Mesenchymal stem cell (in vitro differentiated cells and primary cell): ENCODE results near the gene GABBR2.

ENCODE experiments used
- DNase-seq: peaks from one replicate; pipeline ENCODE4 v3.0.0-alpha.2; 2013
- H2AFZ ChIP-seq: one replicate; pipeline ENCODE4 v1.6.1; 2013; ENCODE audit warnings: low read depth, mild to moderate bottlenecking, control low read depth, inconsistent platforms, low read length, moderate library complexity
- H2AK5ac ChIP-seq: 2 replicates; pipeline ENCODE4 v1.6.1; 2013; ENCODE audit warnings: low read length, moderate library complexity, mild to moderate bottlenecking, inconsistent platforms; ENCODE audit not compliant: severe bottlenecking
- H2BK120ac ChIP-seq: one replicate; pipeline ENCODE4 v1.6.1; 2013; ENCODE audit warnings: low read depth, mild to moderate bottlenecking, inconsistent platforms, low read length, moderate library complexity
- H2BK12ac ChIP-seq, 2 experiments: one replicate each; pipeline ENCODE4 v1.6.1; 2013; ENCODE audit warnings: inconsistent platforms in 2 of 2, low read length in 2 of 2, mild to moderate bottlenecking in 2 of 2, moderate library complexity in 2 of 2, control low read depth in 1 of 2
- H2BK15ac ChIP-seq: one replicate; pipeline ENCODE4 v1.6.1; 2013; ENCODE audit warnings: mild to moderate bottlenecking, low read depth, inconsistent platforms; ENCODE audit not compliant: poor library complexity, severe bottlenecking
- H2BK5ac ChIP-seq: 2 replicates; pipeline ENCODE4 v1.6.1; 2013; ENCODE audit warnings: low read depth, mild to moderate bottlenecking, low read length, control low read depth, inconsistent platforms; ENCODE audit not compliant: poor library complexity, severe bottlenecking
- H3K14ac ChIP-seq, 2 experiments: one replicate each; pipeline ENCODE4 v1.6.1; 2013; ENCODE audit warnings: inconsistent platforms in 2 of 2, low read length in 2 of 2, control low read depth in 1 of 2, mild to moderate bottlenecking in 1 of 2, moderate library complexity in 1 of 2
- H3K18ac ChIP-seq, 2 experiments: one replicate each; pipeline ENCODE4 v1.6.1; 2013; ENCODE audit warnings: inconsistent platforms in 2 of 2, low read length in 2 of 2, control low read depth in 1 of 2, low read depth in 1 of 2, mild to moderate bottlenecking in 1 of 2
- H3K23ac ChIP-seq, 2 experiments: one replicate each; pipeline ENCODE4 v1.6.1; 2013; ENCODE audit warnings: inconsistent platforms in 2 of 2, low read length in 2 of 2, mild to moderate bottlenecking in 2 of 2, moderate library complexity in 2 of 2, control low read depth in 1 of 2
- H3K27ac ChIP-seq: 2 replicates; pipeline ENCODE4 v1.5.1; 2013; ENCODE audit warnings: mild to moderate bottlenecking, moderate library complexity, low read length, control low read depth, inconsistent platforms; ENCODE audit not compliant: poor library complexity, severe bottlenecking
- H3K27me3 ChIP-seq, 2 experiments: 2 replicates each; pipeline versions ENCODE4 v1.6.1 to v1.7.0; 2013; ENCODE audit warnings: low read length in 2 of 2, mild to moderate bottlenecking in 2 of 2, moderate library complexity in 2 of 2, control low read depth in 1 of 2, inconsistent platforms in 1 of 2; ENCODE audit not compliant: control insufficient read depth in 1 of 2, insufficient read depth in 1 of 2
- H3K36me3 ChIP-seq, 2 experiments: 2 replicates each; pipeline versions ENCODE4 v1.6.1 to v1.7.0; 2013; ENCODE audit warnings: low read length in 2 of 2, control low read depth in 1 of 2, inconsistent platforms in 1 of 2, low read depth in 1 of 2, mild to moderate bottlenecking in 1 of 2; ENCODE audit not compliant: insufficient read depth in 2 of 2, control insufficient read depth in 1 of 2
- H3K4ac ChIP-seq, 2 experiments: one replicate each; pipeline ENCODE4 v1.6.1; 2013; ENCODE audit warnings: inconsistent platforms in 2 of 2, low read length in 2 of 2, mild to moderate bottlenecking in 2 of 2, moderate library complexity in 2 of 2, control low read depth in 1 of 2, low read depth in 1 of 2
- H3K4me1 ChIP-seq: 2 replicates; pipeline ENCODE4 v1.6.1; 2013; ENCODE audit warnings: low read depth, low read length, control low read depth; ENCODE audit not compliant: control insufficient read depth, insufficient read depth
- H3K4me2 ChIP-seq: 2 replicates; pipeline ENCODE4 v1.6.1; 2013; ENCODE audit warnings: low read length, mild to moderate bottlenecking, inconsistent platforms; ENCODE audit not compliant: poor library complexity, severe bottlenecking
- H3K4me3 ChIP-seq, 2 experiments: 2 replicates each; pipeline versions ENCODE4 v1.5.1 to v1.7.0; 2013; ENCODE audit warnings: low read length in 2 of 2, mild to moderate bottlenecking in 2 of 2, control low read depth in 1 of 2, low read depth in 1 of 2; ENCODE audit not compliant: insufficient read depth in 1 of 2
- H3K79me1 ChIP-seq: replicated peaks from 2 replicates; pipeline ENCODE4 v1.6.1; 2013; ENCODE audit warnings: mild to moderate bottlenecking, control low read depth, low read length, inconsistent platforms; ENCODE audit not compliant: poor library complexity, severe bottlenecking
- H3K9ac ChIP-seq: 2 replicates; pipeline ENCODE4 v1.7.0; 2013; ENCODE audit warnings: mild to moderate bottlenecking, low read length, moderate library complexity
- H3K9me3 ChIP-seq: 2 replicates; pipeline ENCODE4 v1.7.0; 2013; ENCODE audit warnings: mild to moderate bottlenecking, low read length; ENCODE audit not compliant: control insufficient read depth
- H4K8ac ChIP-seq: one replicate; pipeline ENCODE4 v1.6.1; 2013; ENCODE audit warnings: inconsistent platforms, mild to moderate bottlenecking, low read length, moderate library complexity
- H4K91ac ChIP-seq: one replicate; pipeline ENCODE4 v1.6.1; 2013; ENCODE audit warnings: mild to moderate bottlenecking, low read length, inconsistent platforms
- WGBS: methylation state at CpG from one replicate; pipeline ENCODE4 v1.1.7; 2013; ENCODE audit warnings: mixed read lengths; 5-methylcytosine and 5-hydroxymethylcytosine counted together

Gene GABBR2

GRCh38 chr9:98503867-98504266, 204.9 kb downstream of the GABBR2 start:
- H2BK15ac ChIP-seq, result no peak overlapping the region
- H2AFZ ChIP-seq, result no peak overlapping the region
- no peak overlapping the region for H2BK12ac ChIP-seq
- H3K9me3 ChIP-seq, result no peaks in the 10 kb centered on the region
- H4K8ac ChIP-seq, result no peak overlapping the region
- no peaks in the 10 kb centered on the region for H3K79me1 ChIP-seq
- H3K4me3 ChIP-seq, result no peak overlapping the region
- peaks cover 5 to 10% of the 10 kb centered on the region in 2 experiments for H3K27me3 ChIP-seq
- no peaks in the 10 kb centered on the region for H3K36me3 ChIP-seq
- H3K18ac ChIP-seq, result no peak overlapping the region
- H2BK5ac ChIP-seq, result no peak overlapping the region
- no peak overlapping the region for H3K27ac ChIP-seq
- no peak overlapping the region for H2AK5ac ChIP-seq
- DNase-seq, result no peak
- H3K4ac ChIP-seq, result no peak overlapping the region
- H3K4me2 ChIP-seq, result no peak overlapping the region
- H3K9ac ChIP-seq, result no peak overlapping the region
- no peak overlapping the region for H4K91ac ChIP-seq
- peaks cover 6% of the 10 kb centered on the region for H3K4me1 ChIP-seq
- no peak overlapping the region for H3K23ac ChIP-seq
- 62% methylated on average over 1 of the region's 2 CpGs for WGBS
- H2BK120ac ChIP-seq, result no peak overlapping the region
- no peak overlapping the region for H3K14ac ChIP-seq

DNA sequence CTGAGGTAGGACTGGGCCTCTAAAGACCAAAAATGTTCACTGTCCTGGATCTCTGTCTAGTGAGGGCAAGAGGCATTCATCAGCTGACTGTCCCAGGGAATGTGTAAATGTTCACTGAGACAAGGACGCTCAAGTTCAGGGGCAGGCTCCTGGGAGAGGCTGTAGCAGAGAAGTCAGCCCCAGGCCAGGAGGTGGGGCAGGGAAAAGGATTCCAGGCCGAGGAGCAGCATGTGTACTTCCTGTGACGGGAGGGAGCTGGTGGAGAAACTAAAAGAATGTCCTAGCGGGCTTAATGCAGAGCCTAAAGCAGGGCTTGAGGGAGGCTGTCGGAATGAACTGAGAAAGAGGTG, 205.8 kb downstream of the GABBR2 start:
- H2BK120ac ChIP-seq, result no peak overlapping the region
- H2AK5ac ChIP-seq, result no peak overlapping the region
- no peak overlapping the region for H3K14ac ChIP-seq
- no peak overlapping the region for H4K91ac ChIP-seq
- peaks cover 6% of the 10 kb centered on the region for H3K4me1 ChIP-seq
- H2AFZ ChIP-seq, result no peak overlapping the region
- H2BK5ac ChIP-seq, result no peak overlapping the region
- no peak overlapping the region for H3K4me2 ChIP-seq
- H2BK15ac ChIP-seq, result no peak overlapping the region
- peak overlapping the region; percentile 9 for H4K8ac ChIP-seq
- no peak overlapping the region for H3K23ac ChIP-seq
- peak overlapping the region in 1 of 2 experiments; percentile 40 for H3K18ac ChIP-seq
- no peak overlapping the region for H3K4me3 ChIP-seq
- no peak overlapping the region for H3K27ac ChIP-seq
- H2BK12ac ChIP-seq, result no peak overlapping the region
- H3K79me1 ChIP-seq, result no peaks in the 10 kb centered on the region
- no peaks in the 10 kb centered on the region for H3K9me3 ChIP-seq
- no peak overlapping the region for H3K4ac ChIP-seq
- WGBS, result 16% methylated on average over 5 of the region's 5 CpGs
- no peaks in the 10 kb centered on the region for H3K36me3 ChIP-seq
- DNase-seq, result peak; percentile 53
- peak overlapping the region; percentile 4 for H3K9ac ChIP-seq
- peaks cover 5 to 10% of the 10 kb centered on the region in 2 experiments for H3K27me3 ChIP-seq

GRCh38 chr9:98502311-98502975, 206.3 kb downstream of the GABBR2 start:
- H3K36me3 ChIP-seq, result no peaks in the 10 kb centered on the region
- H3K79me1 ChIP-seq, result no peaks in the 10 kb centered on the region
- no peak overlapping the region for H2BK15ac ChIP-seq
- no peak overlapping the region for H2BK120ac ChIP-seq
- peak overlapping the region in 1 of 2 experiments; percentile 19 for H3K18ac ChIP-seq
- no peak overlapping the region for H3K9ac ChIP-seq
- H3K4me3 ChIP-seq, result peak overlapping the region in 1 of 2 experiments; percentile 7
- H4K8ac ChIP-seq, result peak overlapping the region; percentile 20
- peaks cover 6% of the 10 kb centered on the region for H3K4me1 ChIP-seq
- peak overlapping the region; percentile 36 for H4K91ac ChIP-seq
- WGBS, result 81% methylated on average over 6 of the region's 6 CpGs
- no peak overlapping the region for H2BK12ac ChIP-seq
- H3K23ac ChIP-seq, result peak overlapping the region in 1 of 2 experiments; percentile 48
- no peak overlapping the region for H2AFZ ChIP-seq
- H3K27ac ChIP-seq, result no peak overlapping the region
- DNase-seq, result no peak
- H3K9me3 ChIP-seq, result no peaks in the 10 kb centered on the region
- peaks cover 5% of the 10 kb centered on the region in 2 experiments for H3K27me3 ChIP-seq
- H3K4me2 ChIP-seq, result no peak overlapping the region
- peak overlapping the region in 1 of 2 experiments; percentile 18 for H3K14ac ChIP-seq
- no peak overlapping the region for H3K4ac ChIP-seq
- no peak overlapping the region for H2AK5ac ChIP-seq
- no peak overlapping the region for H2BK5ac ChIP-seq

DNA sequence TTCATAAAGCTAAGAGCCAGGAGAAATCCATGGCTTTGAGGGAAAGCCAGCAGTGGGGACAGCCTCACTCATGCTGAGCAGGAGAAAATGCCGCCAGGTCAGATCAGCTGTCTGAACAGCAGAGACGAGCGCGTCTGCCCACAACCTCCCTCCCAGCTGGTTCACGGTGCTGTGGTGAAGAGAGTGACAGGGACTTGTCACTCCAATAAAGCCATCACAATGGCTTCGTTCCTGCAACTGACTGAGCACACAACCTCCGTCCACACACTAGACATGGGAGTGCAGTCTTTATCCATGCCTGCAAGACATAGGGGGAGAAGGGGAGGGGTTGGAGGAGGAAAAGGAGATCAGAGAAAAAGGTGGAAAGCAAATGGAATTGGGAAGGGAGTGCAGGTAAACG, 206.9 kb downstream of the GABBR2 start:
- WGBS, result 100% methylated on average over 3 of the region's 8 CpGs
- no peak overlapping the region for H3K9ac ChIP-seq
- H4K91ac ChIP-seq, result peak overlapping the region; percentile 4
- peak overlapping the region in 1 of 2 experiments; percentile 18 for H3K14ac ChIP-seq
- H3K4me2 ChIP-seq, result no peak overlapping the region
- H3K18ac ChIP-seq, result no peak overlapping the region
- no peak overlapping the region for H2BK15ac ChIP-seq
- DNase-seq, result no peak
- H2BK12ac ChIP-seq, result no peak overlapping the region
- no peak overlapping the region for H2AK5ac ChIP-seq
- H3K4ac ChIP-seq, result no peak overlapping the region
- no peak overlapping the region for H3K23ac ChIP-seq
- no peaks in the 10 kb centered on the region for H3K79me1 ChIP-seq
- no peak overlapping the region for H2BK5ac ChIP-seq
- no peak overlapping the region for H3K27ac ChIP-seq
- H3K27me3 ChIP-seq, result peaks cover under 1 to 3% of the 10 kb centered on the region in 2 experiments
- H2AFZ ChIP-seq, result no peak overlapping the region
- no peaks in the 10 kb centered on the region for H3K9me3 ChIP-seq
- peaks cover 6% of the 10 kb centered on the region for H3K4me1 ChIP-seq
- no peak overlapping the region for H3K4me3 ChIP-seq
- H2BK120ac ChIP-seq, result no peak overlapping the region
- no peak overlapping the region for H4K8ac ChIP-seq
- no peaks in the 10 kb centered on the region for H3K36me3 ChIP-seq
